Measurements from ENCODE around the gene CER1.

The CER1 gene

DNA sequence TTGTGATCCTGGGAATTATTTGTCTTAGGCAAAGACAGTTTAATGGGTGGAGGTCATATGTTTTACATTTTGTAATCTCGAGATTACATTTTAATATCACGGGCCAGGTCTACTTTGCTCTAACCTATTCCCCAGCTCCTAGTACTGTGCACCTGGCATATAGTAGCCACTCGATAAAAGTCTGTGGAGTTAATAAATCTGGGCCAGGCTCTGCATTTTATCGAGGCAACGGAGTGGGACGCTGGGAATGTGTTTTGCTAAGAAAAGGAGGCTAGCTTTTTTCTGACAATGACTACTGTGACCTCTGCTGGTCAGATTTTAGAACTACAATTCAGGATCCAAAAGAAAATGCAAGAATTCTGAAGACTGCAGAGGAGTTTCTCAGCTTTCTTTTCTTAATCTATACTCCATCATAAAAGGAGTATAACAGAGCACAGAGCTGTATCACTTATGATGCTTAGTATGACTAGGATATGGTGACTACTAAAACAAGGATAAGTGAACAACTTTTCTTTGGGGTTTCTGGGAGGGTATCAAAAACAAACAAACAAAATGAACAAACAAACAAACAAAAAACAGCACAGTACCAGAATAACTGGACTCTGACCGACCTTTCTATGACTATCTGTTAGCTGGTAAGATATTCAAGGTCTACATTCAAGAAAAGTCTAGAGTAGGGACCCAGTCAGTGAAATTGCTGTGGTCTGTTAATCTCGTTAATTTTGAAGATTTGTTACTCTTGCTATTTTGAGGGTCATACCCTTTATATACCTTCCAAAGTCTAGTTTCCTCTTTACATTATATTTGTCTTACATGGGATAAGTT is 46.1 kb upstream of the CER1 start:
- no peaks in the 10 kb centered on the region for H3K36me3 ChIP-seq (ENCODE audit: control insufficient read depth in 2 of 2, insufficient read depth in 1 of 2, low read length in 2 of 2)
- ChIA-PET CTCF (interaction anchor here (0.5 to 7.1 kb wide), 44 partner anchors 9 to 1735 kb away, joined by 3 to 68 read pairs (median 4); no protein-coding TSS in a partner anchor), POLR2A (interaction anchor here (1.0 kb wide), 1 partner anchor 76 kb away, joined by 3 read pairs; no protein-coding TSS in a partner anchor)
- H3K4me1 ChIP-seq (ENCODE audit: control insufficient read depth, insufficient read depth, low read length), result no peaks in the 10 kb centered on the region
- no peak overlapping the region for H3K4me3 ChIP-seq (ENCODE audit: low read depth, low read length)
- no peak overlapping the region for H3K27ac ChIP-seq (ENCODE audit: extremely low read depth, low read depth, low read length)
- TF ChIP-seq ZNF664 (tag by site-specific recombination; IDR thresholded peaks at IDR 0.05), result 0 out of 2 replicates have a peak, but pooled peaks have one; percentile 24
- TF ChIP-seq ZNF48 (tag by site-specific recombination; IDR thresholded peaks at IDR 0.05), result no peak
- TF ChIP-seq ZNF654 (tag by site-specific recombination; IDR thresholded peaks at IDR 0.05; ENCODE audit: low read depth), result peak; percentile 65
- no peaks in the 10 kb centered on the region for H3K9me3 ChIP-seq (ENCODE audit: control insufficient read depth, insufficient read depth, low read depth, low read length)

DNA sequence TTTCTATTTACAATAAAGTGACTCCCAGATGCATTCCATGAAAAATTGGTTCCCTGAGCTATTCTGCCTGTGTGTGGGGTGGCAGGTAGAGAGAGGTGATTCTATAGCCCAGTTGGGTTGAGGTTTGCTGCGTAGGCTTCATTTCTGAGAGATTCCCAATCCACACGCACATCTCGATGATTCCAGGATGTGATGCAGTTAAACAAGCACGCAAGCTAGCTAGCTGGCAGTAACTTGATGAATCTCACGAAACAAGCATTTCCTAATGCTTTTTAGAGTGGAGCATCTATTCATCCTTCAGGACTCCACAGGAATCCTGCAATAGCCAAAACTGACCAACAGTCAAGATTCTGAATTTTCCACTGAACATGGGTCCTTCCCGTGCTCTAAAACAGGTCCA is 43.8 kb upstream of the CER1 start:
- Histone ChIP-seq H3K4me1 (ENCODE audit: control insufficient read depth, insufficient read depth, low read length) (no peaks in the 10 kb centered on the region), H3K27ac (ENCODE audit: extremely low read depth, low read depth, low read length) (no peak overlapping the region), H3K9me3 (ENCODE audit: control insufficient read depth, insufficient read depth, low read depth, low read length) (no peaks in the 10 kb centered on the region), H3K36me3 (ENCODE audit: control insufficient read depth in 2 of 2, insufficient read depth in 1 of 2, low read length in 2 of 2) (no peaks in the 10 kb centered on the region), H3K4me3 (ENCODE audit: low read depth, low read length) (no peak overlapping the region)
- TF ChIP-seq ZNF571 (tag by site-specific recombination; IDR thresholded peaks at IDR 0.05) (no peak), ZNF10 (tag by site-specific recombination; IDR thresholded peaks at IDR 0.05) (no peak), ZNF292 (tag by site-specific recombination; IDR thresholded peaks at IDR 0.05; ENCODE audit: borderline replicate concordance, low read depth) (no peak)
- TF ChIP-seq, protein P1, sequence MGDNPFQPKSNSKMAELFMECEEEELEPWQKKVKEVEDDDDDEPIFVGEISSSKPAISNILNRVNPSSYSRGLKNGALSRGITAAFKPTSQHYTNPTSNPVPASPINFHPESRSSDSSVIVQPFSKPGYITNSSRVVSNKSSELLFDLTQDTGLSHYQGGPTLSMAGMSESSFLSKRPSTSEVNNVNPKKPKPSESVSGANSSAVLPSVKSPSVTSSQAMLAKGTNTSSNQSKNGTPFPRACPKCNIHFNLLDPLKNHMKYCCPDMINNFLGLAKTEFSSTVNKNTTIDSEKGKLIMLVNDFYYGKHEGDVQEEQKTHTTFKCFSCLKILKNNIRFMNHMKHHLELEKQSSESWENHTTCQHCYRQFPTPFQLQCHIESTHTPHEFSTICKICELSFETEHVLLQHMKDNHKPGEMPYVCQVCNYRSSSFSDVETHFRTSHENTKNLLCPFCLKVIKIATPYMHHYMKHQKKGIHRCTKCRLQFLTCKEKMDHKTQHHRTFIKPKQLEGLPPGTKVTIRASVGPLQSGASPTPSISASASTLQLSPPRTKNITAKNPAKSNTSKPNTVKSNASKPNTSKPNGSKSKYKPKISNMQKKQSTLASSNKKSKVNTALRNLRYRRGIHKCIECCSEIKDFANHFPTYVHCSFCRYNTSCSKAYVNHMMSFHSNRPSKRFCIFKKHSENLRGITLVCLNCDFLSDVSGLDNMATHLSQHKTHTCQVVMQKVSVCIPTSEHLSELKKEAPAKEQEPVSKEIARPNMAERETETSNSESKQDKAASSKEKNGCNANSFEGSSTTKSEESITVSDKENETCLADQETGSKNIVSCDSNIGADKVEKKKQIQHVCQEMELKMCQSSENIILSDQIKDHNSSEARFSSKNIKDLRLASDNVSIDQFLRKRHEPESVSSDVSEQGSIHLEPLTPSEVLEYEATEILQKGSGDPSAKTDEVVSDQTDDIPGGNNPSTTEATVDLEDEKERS (tag by site-specific recombination; IDR thresholded peaks at IDR 0.05), result no peak
- POLR2A ChIA-PET, result no interaction called here
- CTCF ChIA-PET, result interaction anchor here (0.6 to 7.1 kb wide), 14 partner anchors 9 to 1768 kb away, joined by 3 to 68 read pairs (median 3); no protein-coding TSS in a partner anchor

DNA sequence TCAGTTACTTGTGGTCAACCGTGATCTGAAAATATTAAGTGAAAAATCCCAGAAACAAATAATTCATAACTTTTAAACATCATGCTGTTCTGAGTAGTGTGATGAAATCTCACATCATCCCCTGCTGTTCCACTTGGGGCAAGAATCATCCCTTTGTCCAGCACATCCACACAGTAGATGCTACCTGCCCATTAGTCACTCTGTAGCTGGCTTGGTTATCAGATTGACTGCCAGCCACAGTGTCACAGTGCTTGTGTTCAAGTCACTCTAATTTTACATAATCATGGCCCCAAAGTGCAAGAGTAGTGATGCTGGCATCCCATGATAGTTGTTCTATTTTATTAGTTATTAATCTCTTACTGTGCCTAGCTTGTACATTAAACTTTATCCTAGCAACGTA is 39.1 kb upstream of the CER1 start:
- Histone ChIP-seq H3K36me3 (ENCODE audit: control insufficient read depth in 2 of 2, insufficient read depth in 1 of 2, low read length in 2 of 2) (no peaks in the 10 kb centered on the region), H3K4me1 (ENCODE audit: control insufficient read depth, insufficient read depth, low read length) (no peaks in the 10 kb centered on the region), H3K4me3 (ENCODE audit: low read depth, low read length) (no peak overlapping the region), H3K9me3 (ENCODE audit: control insufficient read depth, insufficient read depth, low read depth, low read length) (no peaks in the 10 kb centered on the region), H3K27ac (ENCODE audit: extremely low read depth, low read depth, low read length) (no peak overlapping the region)
- ChIA-PET POLR2A (no interaction called here), CTCF (no interaction called here)
- TF ChIP-seq ZNF548 (tag by site-specific recombination; IDR thresholded peaks at IDR 0.05), result no peak
- TF ChIP-seq ZNF280C (tag by site-specific recombination; IDR thresholded peaks at IDR 0.05), result no peak
- TF ChIP-seq, protein P2, sequence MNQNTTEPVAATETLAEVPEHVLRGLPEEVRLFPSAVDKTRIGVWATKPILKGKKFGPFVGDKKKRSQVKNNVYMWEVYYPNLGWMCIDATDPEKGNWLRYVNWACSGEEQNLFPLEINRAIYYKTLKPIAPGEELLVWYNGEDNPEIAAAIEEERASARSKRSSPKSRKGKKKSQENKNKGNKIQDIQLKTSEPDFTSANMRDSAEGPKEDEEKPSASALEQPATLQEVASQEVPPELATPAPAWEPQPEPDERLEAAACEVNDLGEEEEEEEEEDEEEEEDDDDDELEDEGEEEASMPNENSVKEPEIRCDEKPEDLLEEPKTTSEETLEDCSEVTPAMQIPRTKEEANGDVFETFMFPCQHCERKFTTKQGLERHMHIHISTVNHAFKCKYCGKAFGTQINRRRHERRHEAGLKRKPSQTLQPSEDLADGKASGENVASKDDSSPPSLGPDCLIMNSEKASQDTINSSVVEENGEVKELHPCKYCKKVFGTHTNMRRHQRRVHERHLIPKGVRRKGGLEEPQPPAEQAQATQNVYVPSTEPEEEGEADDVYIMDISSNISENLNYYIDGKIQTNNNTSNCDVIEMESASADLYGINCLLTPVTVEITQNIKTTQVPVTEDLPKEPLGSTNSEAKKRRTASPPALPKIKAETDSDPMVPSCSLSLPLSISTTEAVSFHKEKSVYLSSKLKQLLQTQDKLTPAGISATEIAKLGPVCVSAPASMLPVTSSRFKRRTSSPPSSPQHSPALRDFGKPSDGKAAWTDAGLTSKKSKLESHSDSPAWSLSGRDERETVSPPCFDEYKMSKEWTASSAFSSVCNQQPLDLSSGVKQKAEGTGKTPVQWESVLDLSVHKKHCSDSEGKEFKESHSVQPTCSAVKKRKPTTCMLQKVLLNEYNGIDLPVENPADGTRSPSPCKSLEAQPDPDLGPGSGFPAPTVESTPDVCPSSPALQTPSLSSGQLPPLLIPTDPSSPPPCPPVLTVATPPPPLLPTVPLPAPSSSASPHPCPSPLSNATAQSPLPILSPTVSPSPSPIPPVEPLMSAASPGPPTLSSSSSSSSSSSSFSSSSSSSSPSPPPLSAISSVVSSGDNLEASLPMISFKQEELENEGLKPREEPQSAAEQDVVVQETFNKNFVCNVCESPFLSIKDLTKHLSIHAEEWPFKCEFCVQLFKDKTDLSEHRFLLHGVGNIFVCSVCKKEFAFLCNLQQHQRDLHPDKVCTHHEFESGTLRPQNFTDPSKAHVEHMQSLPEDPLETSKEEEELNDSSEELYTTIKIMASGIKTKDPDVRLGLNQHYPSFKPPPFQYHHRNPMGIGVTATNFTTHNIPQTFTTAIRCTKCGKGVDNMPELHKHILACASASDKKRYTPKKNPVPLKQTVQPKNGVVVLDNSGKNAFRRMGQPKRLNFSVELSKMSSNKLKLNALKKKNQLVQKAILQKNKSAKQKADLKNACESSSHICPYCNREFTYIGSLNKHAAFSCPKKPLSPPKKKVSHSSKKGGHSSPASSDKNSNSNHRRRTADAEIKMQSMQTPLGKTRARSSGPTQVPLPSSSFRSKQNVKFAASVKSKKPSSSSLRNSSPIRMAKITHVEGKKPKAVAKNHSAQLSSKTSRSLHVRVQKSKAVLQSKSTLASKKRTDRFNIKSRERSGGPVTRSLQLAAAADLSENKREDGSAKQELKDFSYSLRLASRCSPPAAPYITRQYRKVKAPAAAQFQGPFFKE (tag by site-specific recombination; IDR thresholded peaks at IDR 0.05; ENCODE audit: borderline replicate concordance), result no peak
- TF ChIP-seq, protein P3, sequence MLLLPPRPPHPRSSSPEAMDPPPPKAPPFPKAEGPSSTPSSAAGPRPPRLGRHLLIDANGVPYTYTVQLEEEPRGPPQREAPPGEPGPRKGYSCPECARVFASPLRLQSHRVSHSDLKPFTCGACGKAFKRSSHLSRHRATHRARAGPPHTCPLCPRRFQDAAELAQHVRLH (tag by site-specific recombination; IDR thresholded peaks at IDR 0.05), result no peak
- no peak for TF ChIP-seq ZNF660 (tag by site-specific recombination; IDR thresholded peaks at IDR 0.05)
- TF ChIP-seq MZF1 (tag by site-specific recombination; IDR thresholded peaks at IDR 0.05; ENCODE audit: borderline replicate concordance), result no peak
- TF ChIP-seq ZNF292 (tag by site-specific recombination; IDR thresholded peaks at IDR 0.05; ENCODE audit: borderline replicate concordance, low read depth), result no peak
- TF ChIP-seq ZNF311 (tag by site-specific recombination; IDR thresholded peaks at IDR 0.05; ENCODE audit: borderline replicate concordance), result no peak
- TF ChIP-seq ZBTB21 (tag by site-specific recombination; IDR thresholded peaks at IDR 0.05), result no peak
- TF ChIP-seq PBX3 (CRISPR knock-in tag; IDR thresholded peaks at IDR 0.05), result no peak
- no peak for TF ChIP-seq ZXDB (tag by site-specific recombination; IDR thresholded peaks at IDR 0.05)
